Activated CD4-positive, alpha-beta T cell treated with anti-CD3 and anti-CD28 coated beads for 4 hours (primary cell): ENCODE results near the gene LYRM9.
"Not testable (repeated sequence)": the region's sequence is repeated elsewhere in the genome, so short reads cannot be mapped to it uniquely, and the experiment has no call there.

Source experiments
- DNase-seq, 2 donors: peaks; one replicate each; pipeline ENCODE4 v3.0.0-alpha.2; 2020

Gene LYRM9

DNA sequence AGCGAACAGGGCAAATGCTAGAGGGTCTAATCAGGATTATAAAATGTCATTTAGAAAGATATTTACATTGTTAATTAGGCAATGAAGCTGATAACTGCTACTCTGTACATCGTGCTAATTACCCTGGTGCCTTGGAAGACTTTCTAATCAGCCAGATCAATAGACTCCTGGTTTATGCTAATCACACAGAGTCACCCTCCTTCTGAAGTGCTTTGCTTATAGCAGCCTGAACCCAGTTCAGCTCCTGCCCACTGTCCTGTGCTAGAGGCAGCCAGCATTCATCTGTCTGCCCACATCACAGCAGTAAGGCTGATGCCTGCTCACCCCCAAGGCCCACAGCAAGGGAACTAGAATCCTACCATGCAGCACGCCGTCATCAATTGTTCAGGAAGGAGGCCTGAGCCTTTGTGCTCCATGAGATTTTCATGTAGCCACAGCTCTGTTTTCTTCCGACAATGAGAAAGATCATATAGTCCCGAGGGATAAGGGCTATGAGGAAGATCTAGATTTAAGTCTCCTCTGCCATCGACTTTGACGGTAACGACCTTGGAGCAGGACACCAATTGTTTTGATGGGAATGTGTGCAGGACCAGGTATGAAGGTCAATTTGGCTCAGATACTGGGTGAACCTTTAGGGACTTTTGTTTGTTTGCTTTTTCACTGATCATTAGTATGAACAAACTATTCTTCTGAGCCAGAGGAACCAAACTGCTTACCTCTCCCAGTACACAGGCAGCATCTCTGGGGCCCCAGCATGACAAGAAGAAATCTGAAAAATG lies 12.5 kb upstream of the LYRM9 start:
- no peak for DNase-seq

- no peak for DNase-seq
These were observed 11.6 kb upstream of the LYRM9 start for GRCh38 chr17:27904534-27905446.

DNA sequence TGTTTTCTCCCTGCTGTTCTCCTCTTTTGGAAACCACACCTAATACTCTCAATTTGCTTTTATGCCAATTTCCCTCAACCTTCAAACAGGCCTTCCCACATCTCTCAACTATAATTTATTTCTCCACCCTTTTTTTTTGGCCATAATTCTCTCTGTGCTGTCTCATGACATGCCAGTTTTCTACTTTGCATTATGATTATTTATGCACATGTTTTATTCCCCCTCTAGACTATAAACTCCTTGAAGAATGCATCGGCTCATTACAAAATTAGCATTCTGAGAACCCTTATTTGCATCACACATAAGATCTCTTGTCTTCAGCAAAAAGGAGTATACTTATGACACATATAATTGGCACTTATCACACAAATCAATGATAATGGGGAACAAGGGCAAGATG lies 10.9 kb upstream of the LYRM9 start:
- DNase-seq, result no peak

DNA sequence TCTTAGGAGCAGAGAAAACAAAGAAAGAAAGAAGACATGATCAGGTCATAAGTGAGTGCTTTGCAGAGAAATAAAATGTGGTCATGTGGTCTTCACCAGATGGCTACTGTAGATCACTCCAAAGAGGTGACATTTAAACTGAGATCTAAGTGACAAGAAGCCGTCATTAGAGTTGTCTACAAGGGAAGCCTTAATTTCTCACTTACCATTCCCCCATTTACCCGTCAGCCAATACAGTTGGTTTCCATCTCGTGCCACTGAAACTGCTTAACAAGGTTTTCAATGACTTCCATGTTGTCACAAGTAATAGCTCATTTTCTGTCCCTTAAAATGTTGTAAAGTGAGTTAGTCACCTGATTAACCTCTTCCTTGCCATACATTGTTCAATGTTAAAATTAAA lies 6.4 kb upstream of the LYRM9 start:
- no peak for DNase-seq

- DNase-seq, result no peak
These were observed 4.9 kb upstream of the LYRM9 start for GRCh38 chr17:27898096-27898495.

DNA sequence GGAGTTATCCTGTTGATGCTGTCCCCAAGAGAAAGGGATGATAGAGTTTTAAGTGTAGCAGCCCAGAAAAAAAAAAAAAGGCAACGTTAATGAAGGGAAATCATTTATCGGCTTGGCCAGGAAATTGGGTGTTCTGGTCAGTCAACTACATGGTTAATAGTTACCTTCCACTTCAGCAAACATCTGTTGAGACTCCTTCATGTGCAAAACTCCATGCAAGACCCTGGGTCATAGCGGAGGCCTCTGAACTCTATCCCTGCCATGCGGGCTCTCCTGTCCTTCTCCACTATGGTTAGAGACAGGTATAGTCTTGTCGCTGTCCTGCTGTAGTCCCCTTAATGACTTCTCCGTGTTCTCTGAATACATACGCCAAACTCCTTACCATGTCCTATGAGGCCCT lies 3.5 kb upstream of the LYRM9 start:
- no peak for DNase-seq

DNA sequence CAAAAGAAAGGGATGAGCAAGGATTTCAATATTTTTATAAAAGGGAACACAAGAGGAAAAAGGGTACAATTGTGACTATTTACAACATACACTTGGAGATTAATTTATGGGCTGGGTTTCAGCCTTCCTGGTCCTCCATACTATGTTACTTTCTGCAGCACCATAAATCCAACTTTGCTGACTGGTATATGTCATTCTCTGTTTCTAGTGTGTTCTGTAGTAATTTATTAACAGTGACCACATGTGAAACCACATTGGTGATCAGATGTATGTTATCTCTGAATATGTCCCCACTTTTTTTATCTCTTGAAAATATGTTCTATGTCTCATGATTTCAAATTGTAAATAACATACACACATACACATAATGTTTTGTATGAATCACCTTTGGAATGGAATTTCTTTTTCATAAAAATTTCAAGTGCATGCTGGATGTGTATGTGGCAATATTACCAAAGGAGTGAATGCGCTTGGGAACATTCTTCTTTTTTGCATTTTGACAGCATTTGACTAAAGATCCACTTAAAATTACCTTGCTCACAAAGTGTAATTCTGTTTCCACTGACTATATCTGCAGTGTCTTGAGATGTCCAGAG lies 2.9 kb upstream of the LYRM9 start:
- DNase-seq, result no peak

DNA sequence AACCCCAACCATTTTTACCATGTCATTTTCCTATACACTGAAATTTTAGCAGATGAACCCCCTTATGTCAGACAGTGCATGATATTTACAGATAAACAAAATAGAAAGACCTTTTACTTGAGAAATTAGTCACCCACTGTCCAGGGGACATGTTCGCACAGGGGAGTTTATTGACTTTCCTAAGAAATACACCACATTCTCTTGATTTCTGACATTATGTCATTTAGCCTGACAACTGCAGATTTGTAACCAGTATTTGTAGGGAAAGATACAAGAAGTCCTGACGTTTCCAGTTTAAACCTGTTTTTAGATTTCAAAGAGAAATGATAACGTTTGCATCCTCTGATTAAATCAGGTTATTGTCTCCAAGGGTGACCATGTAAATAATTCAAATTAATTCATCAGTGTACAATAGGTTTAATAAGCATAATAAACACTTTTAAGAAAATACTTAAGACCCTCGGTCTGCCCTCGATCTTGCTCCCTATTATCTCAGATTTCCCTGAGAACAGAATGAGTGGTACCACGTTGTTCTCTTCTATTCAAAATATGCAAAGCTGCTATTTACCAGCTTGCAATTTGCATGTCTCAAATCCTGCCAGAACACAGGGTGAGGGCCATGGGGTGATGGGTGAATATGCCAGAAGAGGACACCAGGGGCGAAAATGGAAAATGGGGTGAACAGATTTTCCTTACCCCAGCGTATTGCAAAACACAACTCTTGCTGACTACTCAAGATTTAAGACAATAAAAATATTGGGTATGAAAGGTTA lies 2.1 kb upstream of the LYRM9 start:
- no peak for DNase-seq

DNA sequence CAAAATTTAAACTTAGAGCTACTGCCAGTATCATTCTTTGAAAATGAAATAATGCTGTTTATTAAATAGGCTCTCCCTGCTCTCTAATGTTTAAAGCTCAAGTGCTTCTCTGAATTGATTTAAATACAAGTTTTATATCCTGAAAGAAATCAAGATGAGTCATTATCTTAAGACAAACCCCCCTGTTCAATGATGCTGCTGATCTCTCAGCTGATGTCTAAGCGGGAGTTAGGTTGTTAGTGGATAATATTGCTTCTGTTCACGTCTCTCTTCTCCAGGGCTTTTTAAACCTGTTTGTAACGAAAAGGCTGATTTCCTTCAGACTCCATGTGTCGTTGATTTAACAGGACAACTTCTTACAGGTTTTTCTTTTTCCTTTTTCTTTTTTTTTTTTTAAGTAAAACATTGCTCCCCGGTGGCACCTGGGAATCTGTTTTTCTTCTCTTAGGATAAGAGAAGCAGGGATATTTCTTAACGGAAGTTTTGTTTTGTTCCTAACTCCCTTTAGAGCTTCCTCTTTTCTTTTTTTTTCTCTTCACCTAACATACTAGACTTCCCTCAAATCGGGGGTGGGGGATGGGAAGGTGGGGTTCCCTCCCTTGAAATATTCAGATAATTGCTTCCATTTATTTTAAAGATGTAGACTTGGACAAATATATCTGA lies 807 bp upstream of the LYRM9 start:
- no peak for DNase-seq

DNA sequence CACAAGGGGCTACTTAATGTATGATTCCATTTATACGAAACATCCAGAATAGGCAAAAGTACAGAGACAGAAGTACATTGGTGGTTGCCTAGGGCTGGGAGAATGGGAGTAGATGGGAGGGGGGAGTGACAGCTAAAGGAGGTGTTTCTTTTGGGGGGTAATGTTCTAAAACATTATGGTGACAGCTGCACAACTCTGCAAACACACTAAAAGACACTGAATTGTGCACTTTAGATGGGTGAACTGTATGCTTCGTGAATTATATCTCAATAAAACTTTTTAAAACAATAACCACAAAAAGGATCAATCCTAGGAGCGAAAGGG lies 661 bp downstream of the LYRM9 start:
- no peak for DNase-seq

DNA sequence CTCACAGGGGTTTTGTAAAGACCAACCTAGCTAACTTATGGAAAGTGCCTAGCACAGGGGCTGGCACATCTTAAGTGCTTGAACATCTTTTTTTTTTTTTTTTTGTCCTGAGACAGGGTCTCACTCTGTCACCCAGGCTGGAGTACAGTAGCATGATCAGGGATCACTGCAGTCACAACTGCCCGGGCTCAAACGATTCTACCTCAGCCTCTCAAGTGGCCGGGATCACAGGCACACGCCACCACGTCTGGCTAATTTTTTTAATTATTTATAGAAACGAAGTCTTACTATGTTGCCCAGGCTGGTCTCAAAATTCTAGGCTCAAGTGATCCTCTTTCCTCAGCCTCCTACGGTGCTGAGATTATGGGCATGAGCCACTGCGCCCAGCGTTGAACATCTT lies 1.3 kb downstream of the LYRM9 start:
- no peak for DNase-seq

GRCh38 chr17:27889711-27890251 lies 3.4 kb downstream of the LYRM9 start:
- DNase-seq, result no peak

DNA sequence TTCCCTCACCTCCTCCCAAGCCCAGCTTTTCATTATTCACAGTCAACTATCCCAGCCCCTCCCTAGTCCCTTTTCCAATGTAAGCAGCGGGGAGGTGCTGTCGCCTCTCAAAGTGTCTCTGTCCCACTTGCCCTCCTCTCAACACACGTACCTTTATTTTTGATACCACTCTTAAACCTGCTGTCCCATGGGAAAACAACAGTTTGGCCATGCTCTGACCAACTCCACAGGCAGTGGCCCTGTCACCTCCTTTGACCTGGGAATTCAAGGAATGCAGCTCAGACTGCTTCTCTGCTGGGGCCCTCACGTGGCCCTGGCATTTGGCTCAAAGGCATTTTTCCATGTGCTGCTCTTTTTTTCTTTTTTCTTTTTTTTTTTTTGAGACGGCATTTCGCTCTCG lies 4.2 kb downstream of the LYRM9 start:
- DNase-seq, result no peak

DNA sequence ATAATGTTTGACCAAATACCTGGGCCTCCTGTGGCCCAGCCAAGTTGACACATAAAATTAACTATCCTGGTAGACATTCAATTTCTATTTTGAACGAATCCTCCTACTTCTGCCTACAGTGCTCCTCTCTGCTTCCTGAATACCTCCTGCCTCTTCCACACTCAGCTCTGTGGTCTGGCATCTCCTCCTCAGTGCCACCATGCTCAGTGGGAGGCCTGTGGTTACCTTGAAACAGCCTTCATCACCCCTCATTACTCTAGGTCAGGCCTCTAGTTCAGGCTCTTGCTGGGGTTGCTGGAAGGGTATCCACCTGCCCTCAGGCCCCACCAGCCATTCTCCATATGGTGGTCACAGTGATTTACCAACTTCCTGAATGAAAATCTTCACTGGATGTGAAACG lies 5.1 kb downstream of the LYRM9 start:
- DNase-seq, result no peak

DNA sequence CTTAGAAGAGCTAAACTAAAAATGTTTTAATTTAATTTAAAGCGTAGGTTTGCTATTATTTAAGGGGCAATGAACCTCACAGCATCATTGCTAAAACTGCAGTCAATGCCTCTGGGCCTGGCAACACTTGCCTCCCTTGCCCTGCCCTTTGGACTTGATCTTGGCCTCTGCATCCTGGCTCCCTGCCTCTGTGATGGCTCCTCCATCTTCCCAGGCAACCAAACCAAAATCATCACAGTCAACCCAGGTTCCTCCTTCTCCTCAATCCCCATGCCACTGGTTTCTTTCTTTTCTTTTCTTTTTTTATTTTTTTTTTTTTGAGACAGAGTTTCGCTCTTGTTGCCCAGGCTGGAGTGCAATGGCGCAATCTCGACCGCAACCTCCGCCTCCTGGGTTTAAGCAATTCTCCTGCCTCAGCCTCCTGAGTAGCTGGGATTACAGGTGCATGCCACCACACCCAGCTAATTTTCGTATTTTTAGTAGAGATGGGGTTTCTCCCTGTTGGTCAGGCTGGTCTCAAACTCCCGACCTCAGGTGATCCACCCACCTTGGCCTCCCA lies 6.7 kb downstream of the LYRM9 start:
- not testable (repeated sequence) for DNase-seq

DNA sequence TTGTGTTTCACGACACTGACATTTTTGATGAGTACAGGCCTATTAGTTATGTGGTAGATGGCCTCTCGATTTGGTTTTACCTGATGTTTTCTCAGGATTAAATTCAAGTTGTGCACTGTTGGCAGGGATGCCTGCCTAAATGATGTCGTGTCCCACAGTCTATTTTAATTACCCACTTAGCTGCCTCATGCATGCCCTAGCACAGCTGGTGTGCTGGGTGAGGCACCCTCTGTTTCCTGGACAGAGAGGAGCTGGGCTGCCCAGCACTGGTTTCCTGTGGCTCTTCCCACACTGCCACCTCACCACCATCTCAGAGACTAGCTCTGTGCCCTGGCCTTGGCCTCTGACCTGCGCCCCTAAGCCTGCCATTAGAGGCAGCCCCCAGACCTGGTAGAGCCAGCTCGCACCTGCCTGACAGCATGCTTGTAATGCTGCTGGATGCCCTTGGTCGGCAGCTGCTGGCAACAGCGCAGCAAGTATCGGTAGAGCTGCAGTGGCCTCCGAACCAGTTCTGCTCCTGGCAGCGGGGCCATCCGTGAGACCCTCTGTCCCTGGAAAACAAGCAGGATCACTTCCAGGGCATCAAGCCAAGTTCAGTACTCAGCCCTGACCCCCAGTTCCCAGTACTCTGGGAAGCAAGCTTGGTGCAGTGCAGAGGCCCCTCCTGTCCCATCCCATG lies 10.9 kb downstream of the LYRM9 start:
- DNase-seq, result no peak

GRCh38 chr17:27879987-27880608 lies 13.1 kb downstream of the LYRM9 start:
- peak; percentile 36 to 58 for DNase-seq

DNA sequence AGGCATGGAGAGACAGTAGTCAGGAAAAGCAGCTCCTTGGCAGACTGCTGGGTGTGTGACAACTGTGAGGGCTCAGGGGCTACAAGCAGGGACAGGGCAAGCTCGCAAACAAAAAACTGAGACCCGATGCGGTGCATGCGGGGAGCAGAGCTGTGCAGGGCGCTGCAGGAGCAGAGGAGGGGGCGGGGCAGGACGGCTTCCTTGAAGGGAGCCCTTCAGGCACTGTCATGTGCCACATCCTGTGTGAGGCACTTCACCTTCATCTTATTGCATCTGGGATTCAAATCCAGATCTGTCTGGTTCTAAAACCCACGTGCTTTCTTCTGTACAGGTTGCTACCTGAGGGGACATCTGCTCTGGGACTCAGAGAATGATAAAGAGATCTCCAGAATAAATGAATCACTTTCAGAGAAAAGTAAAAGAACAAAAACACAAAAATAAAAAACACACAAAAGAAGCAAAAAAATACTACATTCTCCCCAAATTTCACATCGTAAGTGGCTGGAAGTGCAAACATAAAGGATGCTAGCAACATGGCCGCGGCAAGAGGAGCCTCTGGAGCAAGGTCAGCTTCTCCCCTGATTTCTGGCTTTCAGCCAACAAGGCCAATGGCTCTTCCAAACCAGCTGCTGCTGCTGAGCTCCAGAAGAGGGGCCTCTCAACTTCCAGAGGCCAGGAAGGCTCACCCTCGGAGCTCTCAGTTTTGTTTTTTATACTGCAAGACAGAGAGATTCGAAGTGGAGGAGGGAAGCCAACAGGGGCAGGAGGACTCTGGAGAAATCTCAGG lies 14.2 kb downstream of the LYRM9 start:
- DNase-seq, result peak; percentile 7 to 8

- DNase-seq, result no peak
These were observed 19.4 kb downstream of the LYRM9 start for GRCh38 chr17:27873746-27874145.

GRCh38 chr17:27873211-27873610 lies 20.0 kb downstream of the LYRM9 start:
- DNase-seq, result no peak
